WI38 (cell line): ENCODE data around the gene POM121.
"Not testable (repeated sequence)": the region's sequence is repeated elsewhere in the genome, so short reads cannot be mapped to it uniquely, and the experiment has no call there.

ENCODE experiments used
- H3K4me3 ChIP-seq: 2 replicates; pipeline ENCODE4 v1.5.1; 2011; ENCODE audit warnings: low read depth, mild to moderate bottlenecking, control low read depth, low read length
- CTCF ChIP-seq: IDR thresholded peaks from 2 replicates; pipeline ENCODE4 v1.5.1; 2012; ENCODE audit warnings: low read depth, mild to moderate bottlenecking, control low read depth, low read length

POM121 gene

GRCh38 chr7:72925546-72926120 lies 738 bp downstream of the POM121 start:
- peak overlapping the region; percentile 91 for H3K4me3 ChIP-seq
- TF ChIP-seq CTCF: no peak

- H3K4me3 ChIP-seq: not testable (repeated sequence)
Observed at GRCh38 chr7:72927791-72928190, 2.9 kb downstream of the POM121 start.

- not testable (repeated sequence) for H3K4me3 ChIP-seq
Observed at GRCh38 chr7:72928216-72928615, 3.3 kb downstream of the POM121 start.

GRCh38 chr7:72942022-72942705 lies 17.3 kb downstream of the POM121 start:
- H3K4me3 ChIP-seq: not testable (repeated sequence)

- H3K4me3 ChIP-seq: not testable (repeated sequence)
Observed at GRCh38 chr7:72942956-72943355, 18.1 kb downstream of the POM121 start.

- not testable (repeated sequence) for H3K4me3 ChIP-seq
Observed at GRCh38 chr7:72944937-72945336, 20.0 kb downstream of the POM121 start.

GRCh38 chr7:72945597-72945996 lies 20.7 kb downstream of the POM121 start:
- not testable (repeated sequence) for H3K4me3 ChIP-seq

- not testable (repeated sequence) for H3K4me3 ChIP-seq
Observed at GRCh38 chr7:72946130-72946745, 21.3 kb downstream of the POM121 start.

GRCh38 chr7:72948714-72949113 lies 23.8 kb downstream of the POM121 start:
- H3K4me3 ChIP-seq: not testable (repeated sequence)

- H3K4me3 ChIP-seq: not testable (repeated sequence)
Observed at GRCh38 chr7:72949276-72949675, 24.4 kb downstream of the POM121 start.

GRCh38 chr7:72949686-72950085 lies 24.8 kb downstream of the POM121 start:
- not testable (repeated sequence) for H3K4me3 ChIP-seq

GRCh38 chr7:72950432-72950831 lies 25.5 kb downstream of the POM121 start:
- not testable (repeated sequence) for H3K4me3 ChIP-seq

- not testable (repeated sequence) for H3K4me3 ChIP-seq
Observed at GRCh38 chr7:72953901-72954562, 29.1 kb downstream of the POM121 start.

- H3K4me3 ChIP-seq: 0 out of 2 replicates have a peak overlapping the region, but pooled peaks have one; percentile 22
Observed at GRCh38 chr7:72954563-72955198, 29.8 kb downstream of the POM121 start.

GRCh38 chr7:72960029-72960428 lies 35.1 kb downstream of the POM121 start:
- not testable (repeated sequence) for H3K4me3 ChIP-seq

GRCh38 chr7:72960626-72961345 lies 35.9 kb downstream of the POM121 start:
- not testable (repeated sequence) for H3K4me3 ChIP-seq

GRCh38 chr7:72961346-72961650 lies 36.4 kb downstream of the POM121 start:
- H3K4me3 ChIP-seq: not testable (repeated sequence)

GRCh38 chr7:72963056-72963455 lies 38.2 kb downstream of the POM121 start:
- H3K4me3 ChIP-seq: not testable (repeated sequence)
